GM12878 (cell line): ENCODE measurements around the gene SLC7A10. TPM values are rescaled to one million over a fixed set of nuclear protein-coding genes. Genes with fewer than 3 reads are reported as not detected.

Source experiments
- E2F4 ChIP-seq: IDR thresholded peaks from 2 replicates; pipeline ENCODE4 v1.6.1; 2012; ENCODE audit warnings: low read depth, low read length, improper control_type of control experiment
- ESRRA ChIP-seq: IDR thresholded peaks from 2 replicates; pipeline ENCODE4 v1.6.1; 2012; ENCODE audit warnings: mild to moderate bottlenecking, low read length, improper control_type of control experiment
- NFYA ChIP-seq: IDR thresholded peaks from 2 replicates; pipeline ENCODE4 v1.6.1; 2011; ENCODE audit warnings: low read depth, mild to moderate bottlenecking, low read length, improper control_type of control experiment, borderline replicate concordance
- NR2C1 ChIP-seq: fragments of 450-650 bp; IDR thresholded peaks from 2 replicates; pipeline ENCODE4 v1.6.1; 2017; ENCODE audit warnings: antibody characterized with exemption, mild to moderate bottlenecking, moderate library complexity
- PAX5 ChIP-seq: IDR thresholded peaks from 2 replicates; pipeline ENCODE4 v1.6.1; 2011; ENCODE audit warnings: low read depth, low read length, borderline replicate concordance
- RAD21 ChIP-seq: IDR thresholded peaks from 2 replicates; pipeline ENCODE4 v1.6.1; 2011; ENCODE audit warnings: mild to moderate bottlenecking, low read depth, low read length, moderate library complexity; ENCODE audit not compliant: insufficient read depth
- RAD51 ChIP-seq: fragments of 450-650 bp; IDR thresholded peaks from 2 replicates; pipeline ENCODE4 v1.6.1; 2016; ENCODE audit warnings: moderate library complexity, mild to moderate bottlenecking, inconsistent platforms
- RBBP5 ChIP-seq: fragments of 200-600 bp; sonication (generic); conservative IDR thresholded peaks from 2 replicates; pipeline ENCODE4 v1.6.1; 2016
- SMAD1 ChIP-seq: fragments of 450-650 bp; IDR thresholded peaks from 2 replicates; pipeline ENCODE4 v1.6.1; 2018; ENCODE audit warnings: mild to moderate bottlenecking, low read depth; ENCODE audit not compliant: partially characterized antibody
- YY1 ChIP-seq: IDR thresholded peaks from 2 replicates; pipeline ENCODE4 v1.6.1; 2011; ENCODE audit warnings: low read depth, mild to moderate bottlenecking, low read length
- ZBTB33 ChIP-seq: fragments of 450-650 bp; IDR thresholded peaks from 2 replicates; pipeline ENCODE4 v1.6.1; 2017; ENCODE audit warnings: mild to moderate bottlenecking
- ZNF274 ChIP-seq: IDR thresholded peaks from one replicate; pipeline ENCODE4 v1.8.0; 2011; ENCODE audit not compliant: insufficient read length, insufficient read depth
- polyA plus RNA-seq, 11 experiments: library from polyadenylated mRNA; depleted of rRNA in 4 of 11; unstranded in 6 of 11; stranded (reverse) in 5 of 11; fragments of >200 nt; fragmentation: Nextera tagmentation in 4 of 11; fragmentation: Illumina TruSeq in 1 of 11; extraction: Ambion mirVana in 4 of 11; extraction: Trizol in 1 of 11; gene quantifications; 1 replicate in 1 of 11; 2 replicates in 10 of 11; pipeline versions ENCODE4 v1.2.1 to v1.2.3, GENCODE V29; 2011 to 2016; ENCODE audit warnings: inconsistent platforms in 2 of 11, missing spikeins in 2 of 11, low read depth in 1 of 11
- total RNA-seq, 4 experiments: library from RNA; depleted of rRNA in 3 of 4; stranded (reverse); fragments of >200 nt in 3 of 4; fragmentation: Illumina TruSeq in 1 of 4; extraction: Trizol in 1 of 4; gene quantifications; 2 replicates each; pipeline versions ENCODE4 v1.2.1 to v1.2.3, GENCODE V29; 2013 to 2021
- TF ChIP-seq, protein P1 (sequence below): fragments of 450-650 bp; IDR thresholded peaks from 2 replicates; pipeline ENCODE4 v1.6.1; 2018; ENCODE audit warnings: mild to moderate bottlenecking, low read depth, moderate library complexity; ENCODE audit not compliant: partially characterized antibody
- TF ChIP-seq, protein P2 (sequence below): IDR thresholded peaks from 2 replicates; pipeline ENCODE4 v1.6.1; 2012; ENCODE audit warnings: low read length, inconsistent platforms
- TF ChIP-seq, protein P3 (sequence below): IDR thresholded peaks from 2 replicates; pipeline ENCODE4 v1.6.1; 2012; ENCODE audit warnings: low read depth, low read length, improper control_type of control experiment
- TF ChIP-seq, protein P4 (sequence below): fragments of 150-350 bp; IDR thresholded peaks from 2 replicates; pipeline ENCODE4 v1.6.1; 2016; ENCODE audit warnings: low read depth, low read length
- TF ChIP-seq, protein P5 (sequence below): IDR thresholded peaks from 2 replicates; pipeline ENCODE4 v1.6.1; 2011; ENCODE audit warnings: low read depth, low read length, improper control_type of control experiment, borderline replicate concordance

Gene SLC7A10
- total and polyA plus RNA-seq, 10 of the 15 experiments (the other 5 are each of a cell fraction or from before 2014, with no cell fraction given): not detected

DNA sequence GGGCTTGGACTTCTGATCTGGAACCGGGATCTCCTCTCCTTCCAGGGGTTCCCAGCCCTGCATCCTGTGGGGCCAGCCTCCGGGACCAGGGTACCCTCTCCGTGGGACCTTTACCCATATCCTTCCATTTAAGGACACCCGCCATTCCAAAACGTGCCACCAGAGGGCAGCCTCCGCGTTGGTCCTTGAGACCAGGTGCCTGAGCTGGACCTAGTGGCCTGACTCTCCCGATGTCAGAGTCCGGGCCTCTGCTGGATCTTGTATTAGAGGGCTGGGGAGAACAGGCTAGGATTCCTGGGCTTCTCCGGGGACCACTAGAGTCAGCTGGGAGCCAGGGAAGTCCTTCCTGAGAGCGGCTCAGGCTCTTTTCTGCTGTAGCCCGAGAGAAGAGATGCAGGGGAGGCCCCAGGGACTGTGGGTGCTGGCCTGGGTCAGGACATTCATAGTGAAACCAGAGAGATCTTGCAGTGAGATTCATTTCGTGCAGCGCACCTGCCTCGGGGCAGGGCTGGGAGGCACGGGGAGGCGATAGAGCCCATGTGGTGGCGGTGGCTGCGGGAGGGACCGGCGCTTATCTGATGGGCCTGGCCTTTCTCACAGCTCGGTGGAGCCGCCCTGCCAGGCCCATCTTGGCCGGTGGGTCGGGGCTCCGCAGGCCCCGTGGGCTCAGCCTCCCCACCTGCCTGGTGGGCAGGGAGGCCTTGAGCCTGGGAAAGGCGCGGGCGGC, 9.8 kb upstream of the SLC7A10 start (continued):
- TF ChIP-seq, protein P1, sequence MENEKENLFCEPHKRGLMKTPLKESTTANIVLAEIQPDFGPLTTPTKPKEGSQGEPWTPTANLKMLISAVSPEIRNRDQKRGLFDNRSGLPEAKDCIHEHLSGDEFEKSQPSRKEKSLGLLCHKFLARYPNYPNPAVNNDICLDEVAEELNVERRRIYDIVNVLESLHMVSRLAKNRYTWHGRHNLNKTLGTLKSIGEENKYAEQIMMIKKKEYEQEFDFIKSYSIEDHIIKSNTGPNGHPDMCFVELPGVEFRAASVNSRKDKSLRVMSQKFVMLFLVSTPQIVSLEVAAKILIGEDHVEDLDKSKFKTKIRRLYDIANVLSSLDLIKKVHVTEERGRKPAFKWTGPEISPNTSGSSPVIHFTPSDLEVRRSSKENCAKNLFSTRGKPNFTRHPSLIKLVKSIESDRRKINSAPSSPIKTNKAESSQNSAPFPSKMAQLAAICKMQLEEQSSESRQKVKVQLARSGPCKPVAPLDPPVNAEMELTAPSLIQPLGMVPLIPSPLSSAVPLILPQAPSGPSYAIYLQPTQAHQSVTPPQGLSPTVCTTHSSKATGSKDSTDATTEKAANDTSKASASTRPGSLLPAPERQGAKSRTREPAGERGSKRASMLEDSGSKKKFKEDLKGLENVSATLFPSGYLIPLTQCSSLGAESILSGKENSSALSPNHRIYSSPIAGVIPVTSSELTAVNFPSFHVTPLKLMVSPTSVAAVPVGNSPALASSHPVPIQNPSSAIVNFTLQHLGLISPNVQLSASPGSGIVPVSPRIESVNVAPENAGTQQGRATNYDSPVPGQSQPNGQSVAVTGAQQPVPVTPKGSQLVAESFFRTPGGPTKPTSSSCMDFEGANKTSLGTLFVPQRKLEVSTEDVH: no peak
- TF ChIP-seq YY1 (0 out of 2 replicates have a peak, but pooled peaks have one; percentile 12), SMAD1 (no peak), RAD21 (peak; percentile 70), NFYA (no peak), RBBP5 (no peak), NR2C1 (no peak), RAD51 (no peak), ZNF274 (no peak), PAX5 (peak; percentile 66; the same call in 1 of the 2 replicates), ZBTB33 (no peak), ESRRA (no peak), E2F4 (no peak)
- TF ChIP-seq, protein P2, sequence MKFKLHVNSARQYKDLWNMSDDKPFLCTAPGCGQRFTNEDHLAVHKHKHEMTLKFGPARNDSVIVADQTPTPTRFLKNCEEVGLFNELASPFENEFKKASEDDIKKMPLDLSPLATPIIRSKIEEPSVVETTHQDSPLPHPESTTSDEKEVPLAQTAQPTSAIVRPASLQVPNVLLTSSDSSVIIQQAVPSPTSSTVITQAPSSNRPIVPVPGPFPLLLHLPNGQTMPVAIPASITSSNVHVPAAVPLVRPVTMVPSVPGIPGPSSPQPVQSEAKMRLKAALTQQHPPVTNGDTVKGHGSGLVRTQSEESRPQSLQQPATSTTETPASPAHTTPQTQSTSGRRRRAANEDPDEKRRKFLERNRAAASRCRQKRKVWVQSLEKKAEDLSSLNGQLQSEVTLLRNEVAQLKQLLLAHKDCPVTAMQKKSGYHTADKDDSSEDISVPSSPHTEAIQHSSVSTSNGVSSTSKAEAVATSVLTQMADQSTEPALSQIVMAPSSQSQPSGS: no peak
- TF ChIP-seq, protein P3, sequence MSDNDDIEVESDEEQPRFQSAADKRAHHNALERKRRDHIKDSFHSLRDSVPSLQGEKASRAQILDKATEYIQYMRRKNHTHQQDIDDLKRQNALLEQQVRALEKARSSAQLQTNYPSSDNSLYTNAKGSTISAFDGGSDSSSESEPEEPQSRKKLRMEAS: peak; percentile 27; the same call in 1 of the 2 replicates
- TF ChIP-seq, protein P4, sequence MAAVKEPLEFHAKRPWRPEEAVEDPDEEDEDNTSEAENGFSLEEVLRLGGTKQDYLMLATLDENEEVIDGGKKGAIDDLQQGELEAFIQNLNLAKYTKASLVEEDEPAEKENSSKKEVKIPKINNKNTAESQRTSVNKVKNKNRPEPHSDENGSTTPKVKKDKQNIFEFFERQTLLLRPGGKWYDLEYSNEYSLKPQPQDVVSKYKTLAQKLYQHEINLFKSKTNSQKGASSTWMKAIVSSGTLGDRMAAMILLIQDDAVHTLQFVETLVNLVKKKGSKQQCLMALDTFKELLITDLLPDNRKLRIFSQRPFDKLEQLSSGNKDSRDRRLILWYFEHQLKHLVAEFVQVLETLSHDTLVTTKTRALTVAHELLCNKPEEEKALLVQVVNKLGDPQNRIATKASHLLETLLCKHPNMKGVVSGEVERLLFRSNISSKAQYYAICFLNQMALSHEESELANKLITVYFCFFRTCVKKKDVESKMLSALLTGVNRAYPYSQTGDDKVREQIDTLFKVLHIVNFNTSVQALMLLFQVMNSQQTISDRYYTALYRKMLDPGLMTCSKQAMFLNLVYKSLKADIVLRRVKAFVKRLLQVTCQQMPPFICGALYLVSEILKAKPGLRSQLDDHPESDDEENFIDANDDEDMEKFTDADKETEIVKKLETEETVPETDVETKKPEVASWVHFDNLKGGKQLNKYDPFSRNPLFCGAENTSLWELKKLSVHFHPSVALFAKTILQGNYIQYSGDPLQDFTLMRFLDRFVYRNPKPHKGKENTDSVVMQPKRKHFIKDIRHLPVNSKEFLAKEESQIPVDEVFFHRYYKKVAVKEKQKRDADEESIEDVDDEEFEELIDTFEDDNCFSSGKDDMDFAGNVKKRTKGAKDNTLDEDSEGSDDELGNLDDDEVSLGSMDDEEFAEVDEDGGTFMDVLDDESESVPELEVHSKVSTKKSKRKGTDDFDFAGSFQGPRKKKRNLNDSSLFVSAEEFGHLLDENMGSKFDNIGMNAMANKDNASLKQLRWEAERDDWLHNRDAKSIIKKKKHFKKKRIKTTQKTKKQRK: no peak
- TF ChIP-seq, protein P5, sequence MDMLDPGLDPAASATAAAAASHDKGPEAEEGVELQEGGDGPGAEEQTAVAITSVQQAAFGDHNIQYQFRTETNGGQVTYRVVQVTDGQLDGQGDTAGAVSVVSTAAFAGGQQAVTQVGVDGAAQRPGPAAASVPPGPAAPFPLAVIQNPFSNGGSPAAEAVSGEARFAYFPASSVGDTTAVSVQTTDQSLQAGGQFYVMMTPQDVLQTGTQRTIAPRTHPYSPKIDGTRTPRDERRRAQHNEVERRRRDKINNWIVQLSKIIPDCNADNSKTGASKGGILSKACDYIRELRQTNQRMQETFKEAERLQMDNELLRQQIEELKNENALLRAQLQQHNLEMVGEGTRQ: no peak
